ENCODE measurements around the gene NTS. TPM values are rescaled to one million over a fixed set of nuclear protein-coding genes. Genes with fewer than 3 reads are reported as not detected.

NTS gene
- total and polyA plus RNA-seq, 4 donors = 5.2 to 14.2 (median 9.8) TPM

GRCh38 chr12:85836197-85837090 lies 37.7 kb upstream of the NTS start, which contains the start of gene RASSF9:
TSS of gene RASSF9 (minus strand) at chr12:85836409. CDS start at chr12:85836201, 208 bp downstream.
- H3K27me3 ChIP-seq (ENCODE audit: control insufficient read depth, insufficient read depth, low read length) = no peaks in the 10 kb centered on the region
- WGBS (ENCODE audit: insufficient coverage) = 46% methylated on average over 11 of the region's 15 CpGs
- H3K4me1 ChIP-seq (ENCODE audit: control insufficient read depth, insufficient read depth, low read length) = peaks cover 5% of the 10 kb centered on the region
- H3K36me3 ChIP-seq (ENCODE audit: control insufficient read depth, insufficient read depth, low read length) = no peaks in the 10 kb centered on the region
- H3K4me3 ChIP-seq (ENCODE audit: low read depth, low read length) = peak within 1 kb of the TSS; percentile 40
- peak in 4 of 6 donors; percentile 6 to 75 (median 24) for DNase-seq (ENCODE audit: low read depth in 4 of 6, low spot score in 6 of 6)
- peak within 1 kb of the TSS; percentile 35 for H3K27ac ChIP-seq (ENCODE audit: low read depth, low read length)
- no peaks in the 10 kb centered on the region for H3K9me3 ChIP-seq (ENCODE audit: control insufficient read depth, insufficient read depth, low read length)

DNA sequence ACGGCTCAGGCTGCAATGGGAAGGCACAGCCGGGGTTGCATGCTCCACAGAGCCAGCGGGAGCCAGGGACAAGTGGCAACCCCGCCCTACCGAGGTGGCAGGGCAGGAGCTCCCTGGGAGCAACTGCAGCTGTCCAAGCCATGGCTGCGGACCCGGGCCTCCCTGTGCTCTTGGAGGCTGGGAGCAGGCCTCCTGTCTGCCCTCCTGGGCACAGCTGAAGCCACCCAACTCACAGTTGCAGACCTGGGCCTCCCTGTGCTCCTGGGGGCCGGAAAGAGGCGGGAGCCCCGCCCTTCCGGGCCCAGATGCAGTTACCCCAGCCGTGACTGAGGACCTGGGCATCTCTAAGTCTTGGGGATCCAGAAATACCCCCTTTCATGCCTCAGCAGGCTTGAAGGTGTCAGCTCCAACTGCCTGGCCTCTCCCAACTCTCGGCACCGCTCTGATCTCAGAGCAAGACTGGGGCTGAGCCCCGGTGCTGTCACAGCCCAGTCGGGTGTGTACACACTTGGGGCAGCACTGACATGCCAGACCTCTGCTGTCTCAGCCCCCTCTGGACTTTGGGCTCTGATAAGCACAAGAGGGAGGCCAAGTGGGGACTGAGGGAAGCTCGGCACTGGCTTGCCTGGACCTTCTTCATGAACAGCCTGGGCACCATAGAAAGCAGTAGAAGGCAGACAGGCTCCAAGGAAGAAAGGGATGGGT lies 30.3 kb upstream of the NTS start:
- H3K9me3 ChIP-seq (ENCODE audit: control insufficient read depth, insufficient read depth, low read length) = no peaks in the 10 kb centered on the region
- WGBS (ENCODE audit: insufficient coverage) = 94% methylated on average over 17 of the region's 17 CpGs
- no peaks in the 10 kb centered on the region for H3K4me1 ChIP-seq (ENCODE audit: control insufficient read depth, insufficient read depth, low read length)
- H3K27me3 ChIP-seq (ENCODE audit: control insufficient read depth, insufficient read depth, low read length) = no peaks in the 10 kb centered on the region
- no peaks in the 10 kb centered on the region for H3K36me3 ChIP-seq (ENCODE audit: control insufficient read depth, insufficient read depth, low read length)
- DNase-seq (ENCODE audit: low read depth in 4 of 6, low spot score in 6 of 6) = no peak
- no peak overlapping the region for H3K4me3 ChIP-seq (ENCODE audit: low read depth, low read length)
- no peak overlapping the region for H3K27ac ChIP-seq (ENCODE audit: low read depth, low read length)

DNA sequence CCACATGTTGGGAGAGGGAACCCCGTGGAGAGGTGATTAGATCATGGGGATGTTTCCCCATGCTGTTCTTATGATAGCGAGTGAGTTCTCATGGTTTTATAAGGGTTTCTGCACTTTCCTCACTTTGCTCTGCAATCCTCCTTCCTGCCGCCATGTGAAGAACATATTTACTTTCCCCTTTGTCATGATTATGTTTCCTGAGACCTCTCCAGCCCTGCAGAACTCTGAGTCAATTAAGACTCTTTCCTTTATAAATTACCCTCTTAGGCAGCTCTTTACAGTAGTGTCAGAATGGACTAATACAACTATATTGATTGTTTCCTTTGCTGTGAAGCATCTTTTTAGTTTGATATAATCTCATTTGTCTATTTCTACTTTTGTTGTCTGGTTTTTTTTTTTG lies 24.8 kb upstream of the NTS start:
- Histone ChIP-seq H3K36me3 (ENCODE audit: control insufficient read depth, insufficient read depth, low read length) (no peaks in the 10 kb centered on the region), H3K4me3 (ENCODE audit: low read depth, low read length) (no peak overlapping the region), H3K27ac (ENCODE audit: low read depth, low read length) (no peak overlapping the region), H3K27me3 (ENCODE audit: control insufficient read depth, insufficient read depth, low read length) (no peaks in the 10 kb centered on the region), H3K4me1 (ENCODE audit: control insufficient read depth, insufficient read depth, low read length) (no peaks in the 10 kb centered on the region), H3K9me3 (ENCODE audit: control insufficient read depth, insufficient read depth, low read length) (no peaks in the 10 kb centered on the region)
- DNase-seq (ENCODE audit: low read depth in 4 of 6, low spot score in 6 of 6) = no peak
- WGBS (ENCODE audit: insufficient coverage) = 80% methylated on average over 1 of the region's 3 CpGs

GRCh38 chr12:85855305-85855704 lies 18.8 kb upstream of the NTS start:
- DNase-seq (ENCODE audit: low read depth in 4 of 6, low spot score in 6 of 6) = no peak
- Histone ChIP-seq H3K4me3 (ENCODE audit: low read depth, low read length) (no peak overlapping the region), H3K36me3 (ENCODE audit: control insufficient read depth, insufficient read depth, low read length) (no peaks in the 10 kb centered on the region), H3K4me1 (ENCODE audit: control insufficient read depth, insufficient read depth, low read length) (no peaks in the 10 kb centered on the region), H3K27ac (ENCODE audit: low read depth, low read length) (no peak overlapping the region), H3K9me3 (ENCODE audit: control insufficient read depth, insufficient read depth, low read length) (no peaks in the 10 kb centered on the region), H3K27me3 (ENCODE audit: control insufficient read depth, insufficient read depth, low read length) (no peaks in the 10 kb centered on the region)
- WGBS (ENCODE audit: insufficient coverage) = 97% methylated on average over 6 of the region's 6 CpGs

GRCh38 chr12:85856966-85857365 lies 17.1 kb upstream of the NTS start:
- Histone ChIP-seq H3K27me3 (ENCODE audit: control insufficient read depth, insufficient read depth, low read length) (no peaks in the 10 kb centered on the region), H3K36me3 (ENCODE audit: control insufficient read depth, insufficient read depth, low read length) (no peaks in the 10 kb centered on the region), H3K4me3 (ENCODE audit: low read depth, low read length) (no peak overlapping the region), H3K9me3 (ENCODE audit: control insufficient read depth, insufficient read depth, low read length) (no peaks in the 10 kb centered on the region), H3K4me1 (ENCODE audit: control insufficient read depth, insufficient read depth, low read length) (no peaks in the 10 kb centered on the region), H3K27ac (ENCODE audit: low read depth, low read length) (no peak overlapping the region)
- 100% methylated on average over 3 of the region's 3 CpGs for WGBS (ENCODE audit: insufficient coverage)
- DNase-seq (ENCODE audit: low read depth in 4 of 6, low spot score in 6 of 6) = no peak

DNA sequence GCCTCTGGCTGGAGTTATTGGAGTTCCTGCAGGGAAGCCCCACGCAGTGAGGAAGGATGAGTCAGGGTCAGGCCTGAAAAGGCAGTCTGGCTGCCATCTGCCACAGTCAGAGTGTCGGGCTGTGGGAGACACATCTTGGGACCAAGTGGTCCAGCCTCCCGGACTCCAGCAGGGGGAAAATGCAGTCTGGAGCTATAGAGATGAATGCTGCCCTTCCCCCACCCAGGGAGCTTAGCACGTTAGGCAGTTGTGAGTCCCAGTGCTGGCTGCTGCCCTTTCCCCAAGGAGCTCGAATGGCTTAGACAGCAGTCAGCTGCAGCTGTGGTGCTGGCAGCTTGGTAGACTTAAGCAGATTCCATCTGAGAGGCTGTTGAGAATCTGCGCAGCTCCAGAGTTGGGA lies 8.2 kb upstream of the NTS start:
- DNase-seq (ENCODE audit: low read depth in 4 of 6, low spot score in 6 of 6) = no peak

DNA sequence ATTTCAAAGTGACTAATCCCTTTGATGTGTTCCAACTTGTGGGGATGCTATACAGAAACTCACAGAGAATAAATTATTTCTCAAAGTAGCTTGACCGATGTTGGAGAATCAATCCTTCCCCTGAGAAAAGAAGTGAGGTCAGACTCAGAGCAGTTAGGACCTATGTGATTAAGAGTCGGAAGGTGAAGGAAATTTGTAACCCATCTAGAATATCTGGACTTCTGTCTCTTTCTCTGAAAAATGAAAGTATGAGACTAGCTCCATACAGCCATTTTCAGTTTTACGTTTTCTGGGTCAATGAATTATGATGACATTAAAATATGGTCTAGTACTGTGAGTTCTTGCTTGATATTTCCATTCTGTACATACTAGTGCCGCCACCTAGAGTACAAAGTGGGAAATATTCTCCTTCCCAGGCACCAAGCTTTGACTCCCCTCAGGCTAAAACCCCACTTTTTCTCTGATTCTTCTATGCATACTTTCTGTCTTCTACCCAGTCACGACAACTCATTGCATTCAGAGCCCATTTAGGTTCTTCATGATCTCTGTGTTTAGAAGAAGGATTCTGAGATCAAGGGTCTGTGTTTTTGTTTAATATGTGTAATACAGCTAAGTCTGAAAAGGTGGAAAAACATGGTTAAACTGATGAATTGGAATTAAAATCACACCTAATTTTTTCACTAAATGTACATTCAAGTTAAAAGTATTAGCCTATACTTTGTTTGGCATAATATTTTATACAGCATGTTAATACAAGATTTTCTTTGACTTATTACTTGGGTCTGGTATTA lies 6.9 kb upstream of the NTS start:
- Histone ChIP-seq H3K4me3 (ENCODE audit: low read depth, low read length) (no peak overlapping the region), H3K4me1 (ENCODE audit: control insufficient read depth, insufficient read depth, low read length) (no peaks in the 10 kb centered on the region), H3K36me3 (ENCODE audit: control insufficient read depth, insufficient read depth, low read length) (no peaks in the 10 kb centered on the region), H3K27me3 (ENCODE audit: control insufficient read depth, insufficient read depth, low read length) (no peaks in the 10 kb centered on the region), H3K9me3 (ENCODE audit: control insufficient read depth, insufficient read depth, low read length) (no peaks in the 10 kb centered on the region), H3K27ac (ENCODE audit: low read depth, low read length) (no peak overlapping the region)
- WGBS (ENCODE audit: insufficient coverage) = no CpG with 5 or more reads among the region's 5 CpGs
- DNase-seq (ENCODE audit: low read depth in 4 of 6, low spot score in 6 of 6) = peak in 5 of 6 donors; percentile 20 to 74 (median 31)

More for the DNA sequence above, 8.2 kb upstream of the NTS start:
- H3K27me3 ChIP-seq (ENCODE audit: control insufficient read depth, insufficient read depth, low read length) = no peaks in the 10 kb centered on the region
- no peaks in the 10 kb centered on the region for H3K9me3 ChIP-seq (ENCODE audit: control insufficient read depth, insufficient read depth, low read length)
- H3K4me3 ChIP-seq (ENCODE audit: low read depth, low read length) = no peak overlapping the region
- no peak overlapping the region for H3K27ac ChIP-seq (ENCODE audit: low read depth, low read length)
- no peaks in the 10 kb centered on the region for H3K4me1 ChIP-seq (ENCODE audit: control insufficient read depth, insufficient read depth, low read length)
- no peaks in the 10 kb centered on the region for H3K36me3 ChIP-seq (ENCODE audit: control insufficient read depth, insufficient read depth, low read length)
- 81% methylated on average over 5 of the region's 6 CpGs for WGBS (ENCODE audit: insufficient coverage)

- Histone ChIP-seq H3K27me3 (ENCODE audit: control insufficient read depth, insufficient read depth, low read length) (no peaks in the 10 kb centered on the region), H3K4me3 (ENCODE audit: low read depth, low read length) (no peak overlapping the region), H3K9me3 (ENCODE audit: control insufficient read depth, insufficient read depth, low read length) (no peaks in the 10 kb centered on the region), H3K4me1 (ENCODE audit: control insufficient read depth, insufficient read depth, low read length) (no peaks in the 10 kb centered on the region), H3K27ac (ENCODE audit: low read depth, low read length) (no peak overlapping the region), H3K36me3 (ENCODE audit: control insufficient read depth, insufficient read depth, low read length) (no peaks in the 10 kb centered on the region)
- DNase-seq (ENCODE audit: low read depth in 4 of 6, low spot score in 6 of 6) = peak in 5 of 6 donors; percentile 30 to 93 (median 63)
- WGBS (ENCODE audit: insufficient coverage) = no CpG with 5 or more reads among the region's 3 CpGs
Observed at GRCh38 chr12:85872497-85873091, 1.5 kb upstream of the NTS start.

DNA sequence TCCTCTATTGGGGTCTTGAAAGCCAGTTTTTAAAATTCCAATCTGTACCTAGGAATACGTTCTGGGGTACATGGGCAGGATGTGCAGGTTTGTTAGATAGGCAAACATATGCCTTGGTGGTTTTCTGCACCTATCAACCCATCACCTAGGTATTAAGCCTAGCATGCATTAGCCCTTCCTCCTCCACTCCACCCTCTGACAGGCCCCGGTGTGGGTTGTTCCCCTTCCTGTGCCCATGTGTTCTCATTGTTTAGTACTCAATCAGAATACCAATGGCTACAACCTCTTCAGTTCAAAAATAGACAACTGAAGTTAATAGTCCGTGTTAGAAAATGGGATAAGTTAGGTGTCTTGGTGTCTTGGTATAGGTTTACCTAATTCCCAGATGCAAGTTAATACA lies 3.4 kb downstream of the NTS start:
- no peaks in the 10 kb centered on the region for H3K27me3 ChIP-seq (ENCODE audit: control insufficient read depth, insufficient read depth, low read length)
- no peaks in the 10 kb centered on the region for H3K4me1 ChIP-seq (ENCODE audit: control insufficient read depth, insufficient read depth, low read length)
- H3K4me3 ChIP-seq (ENCODE audit: low read depth, low read length) = no peak overlapping the region
- 38% methylated on average over 1 of the region's 3 CpGs for WGBS (ENCODE audit: insufficient coverage)
- no peaks in the 10 kb centered on the region for H3K9me3 ChIP-seq (ENCODE audit: control insufficient read depth, insufficient read depth, low read length)
- H3K36me3 ChIP-seq (ENCODE audit: control insufficient read depth, insufficient read depth, low read length) = no peaks in the 10 kb centered on the region
- H3K27ac ChIP-seq (ENCODE audit: low read depth, low read length) = no peak overlapping the region
- DNase-seq (ENCODE audit: low read depth in 4 of 6, low spot score in 6 of 6) = no peak

Measured in spinal cord (tissue), 10 donors.